ENCODE measurements around the gene GFRA1.

- TF ChIP-seq CTCF (conservative IDR thresholded peaks at IDR 0.05; ENCODE audit: low read length) (no peak), EZH2phosphoT487 (IDR thresholded peaks at IDR 0.05; ENCODE audit: borderline replicate concordance, low read depth, low read length) (no peak)
These were observed 38.0 kb upstream of the GFRA1 start for GRCh38 chr10:116311016-116311415.
